ENCODE data around the gene ZNF512. TPM values are rescaled to one million over a fixed set of nuclear protein-coding genes. Genes with fewer than 3 reads are reported as not detected.

The ZNF512 gene
- polyA plus RNA-seq, 1 of the 3 experiments (the other 2 are of a cell fraction) = 22.3 TPM

DNA sequence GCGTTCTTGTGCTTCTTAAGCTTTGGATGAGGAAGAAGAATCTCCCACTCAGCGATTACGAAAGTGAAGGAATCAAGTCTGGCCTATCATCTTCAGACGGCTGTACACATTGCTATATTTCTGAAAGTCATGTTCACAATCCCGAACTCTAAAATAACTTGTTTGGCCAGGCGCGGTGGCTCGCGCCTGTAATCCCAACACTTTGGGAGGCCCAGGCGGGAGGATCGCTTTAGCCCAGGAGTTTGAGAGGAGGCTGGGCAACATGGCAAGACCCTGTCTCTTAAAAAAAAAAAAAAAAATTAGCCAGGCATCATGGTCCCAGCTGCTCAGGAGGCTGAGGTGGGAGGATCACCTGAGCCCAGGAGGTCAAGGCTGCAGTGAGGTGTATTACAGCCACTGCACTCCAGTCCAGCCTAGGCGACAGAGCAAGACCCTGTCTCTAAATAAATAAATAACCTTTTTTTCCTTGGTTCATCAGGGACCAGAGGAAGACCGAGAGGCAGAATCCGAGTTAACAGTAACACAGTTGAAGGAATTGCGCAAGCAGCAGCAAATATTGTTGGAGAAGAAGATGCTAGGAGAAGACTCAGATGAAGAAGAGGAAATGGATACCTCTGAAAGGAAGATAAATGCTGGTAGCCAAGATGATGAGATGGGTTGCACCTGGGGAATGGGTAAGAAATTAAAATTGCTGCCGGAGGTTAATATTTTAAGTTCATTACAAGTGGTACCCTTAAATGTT, 82.0 kb downstream of the ZNF512 start:
- WGBS (ENCODE audit: low lambda C conversion rate) = 80% methylated on average over 16 of the region's 16 CpGs
- no peak overlapping the region for H3K27ac ChIP-seq (ENCODE audit: low read depth in 2 of 2, low read length in 1 of 2)
- H3K9me2 ChIP-seq = no peaks in the 10 kb centered on the region
- H3K4me3 ChIP-seq (ENCODE audit: low read depth in 2 of 2, low read length in 1 of 2) = peak overlapping the region; percentile 91 to 99
- H3K4me2 ChIP-seq = peak overlapping the region; percentile 99
- H3K9me3 ChIP-seq = no peaks in the 10 kb centered on the region
- no peaks in the 10 kb centered on the region for H4K20me1 ChIP-seq (ENCODE audit: insufficient read depth)
- peaks cover 41 to 51% of the 10 kb centered on the region in 2 experiments for H3K36me3 ChIP-seq (replicated peaks in 1 of 2; ENCODE audit: control insufficient read depth in 1 of 2, insufficient read depth in 2 of 2, low read length in 1 of 2)
- no peaks in the 10 kb centered on the region for H3F3A ChIP-seq (replicated peaks; ENCODE audit: insufficient read depth)
- ChIA-PET CTCF (interaction anchor here (0.6 to 8.1 kb wide), 6 partner anchors 16 to 256 kb away, joined by 3 to 146 read pairs (median 4); no protein-coding TSS in a partner anchor), POLR2A (interaction anchor here (1.6 to 1.8 kb wide), 2 partner anchors 82 to 236 kb away, joined by 6 read pairs; partner anchors contain the start of genes NRBP1 and ZNF512)
- H3K27me3 ChIP-seq (ENCODE audit: insufficient read depth) = no peaks in the 10 kb centered on the region
- peak overlapping the region; percentile 93 for H2AFZ ChIP-seq (ENCODE audit: low read depth)
- H3K4me1 ChIP-seq (ENCODE audit: control insufficient read depth in 1 of 2, insufficient read depth in 2 of 2, low read depth in 1 of 2, low read length in 1 of 2) = peaks cover 16 to 24% of the 10 kb centered on the region in 2 experiments; a peak in 3 of 4 replicates
- TF ChIP-seq NRF1 (IDR thresholded peaks at IDR 0.05; ENCODE audit: low read depth, low read length) (no peak), SMC3 (IDR thresholded peaks at IDR 0.05; ENCODE audit: low read depth, low read length) (no peak)
- H3K79me2 ChIP-seq (ENCODE audit: insufficient read depth) = peaks cover 49% of the 10 kb centered on the region
- no peak for DNase-seq
- peak overlapping the region; percentile 85 for H3K9ac ChIP-seq

DNA sequence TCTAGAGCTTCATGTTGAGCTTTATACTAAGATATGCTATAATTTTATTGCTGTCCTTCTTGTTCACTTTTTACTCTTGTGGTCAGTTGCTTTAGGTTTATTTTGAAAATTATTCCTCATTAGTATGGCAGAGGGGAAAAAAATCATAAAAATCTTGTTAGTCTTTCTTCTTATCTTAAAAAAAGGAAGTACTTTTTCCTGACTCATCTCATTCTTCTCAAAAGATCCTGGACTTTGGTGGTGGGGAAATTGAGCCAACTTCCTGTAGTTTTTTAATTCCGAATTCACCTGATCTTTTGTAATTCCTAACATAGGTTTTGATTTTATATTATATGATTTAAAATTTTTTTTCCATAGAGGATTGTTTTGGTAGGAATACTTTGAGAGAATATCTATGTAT, 84.6 kb downstream of the ZNF512 start:
- WGBS (ENCODE audit: low lambda C conversion rate) = 81% methylated on average over 1 of the region's 1 CpG
- ChIA-PET POLR2A (no interaction called here), CTCF (interaction anchor here (8.1 kb wide), 1 partner anchor 15 kb away, joined by 146 read pairs; no protein-coding TSS in a partner anchor)
- peaks cover 34 to 43% of the 10 kb centered on the region in 2 experiments for H3K36me3 ChIP-seq (replicated peaks in 1 of 2; ENCODE audit: control insufficient read depth in 1 of 2, insufficient read depth in 2 of 2, low read length in 1 of 2)
- peaks cover 37% of the 10 kb centered on the region for H3K79me2 ChIP-seq (ENCODE audit: insufficient read depth)
- no peak for DNase-seq
- no peak overlapping the region for H3K4me3 ChIP-seq (ENCODE audit: low read depth in 2 of 2, low read length in 1 of 2)
- no peak overlapping the region for H3K9ac ChIP-seq
- H2AFZ ChIP-seq (ENCODE audit: low read depth) = no peak overlapping the region
- peaks cover 10 to 19% of the 10 kb centered on the region in 2 experiments; a peak in 3 of 4 replicates for H3K4me1 ChIP-seq (ENCODE audit: control insufficient read depth in 1 of 2, insufficient read depth in 2 of 2, low read depth in 1 of 2, low read length in 1 of 2)
- H3K27me3 ChIP-seq (ENCODE audit: insufficient read depth) = no peaks in the 10 kb centered on the region
- no peaks in the 10 kb centered on the region for H3K9me3 ChIP-seq
- no peaks in the 10 kb centered on the region for H4K20me1 ChIP-seq (ENCODE audit: insufficient read depth)
- no peak overlapping the region for H3K4me2 ChIP-seq
- H3K9me2 ChIP-seq = no peaks in the 10 kb centered on the region
- no peak overlapping the region for H3K27ac ChIP-seq (ENCODE audit: low read depth in 2 of 2, low read length in 1 of 2)
- no peaks in the 10 kb centered on the region for H3F3A ChIP-seq (replicated peaks; ENCODE audit: insufficient read depth)
- no peak for TF ChIP-seq MXI1 (IDR thresholded peaks at IDR 0.05; ENCODE audit: low read depth, low read length)
- TF ChIP-seq GATA2 (CRISPR knock-in tag; IDR thresholded peaks at IDR 0.05) = no peak
- no peak for TF ChIP-seq SMC3 (IDR thresholded peaks at IDR 0.05; ENCODE audit: low read depth, low read length)
- no peak for TF ChIP-seq MEF2A (IDR thresholded peaks at IDR 0.05; ENCODE audit: borderline replicate concordance, low read depth)
- TF ChIP-seq, protein P1, sequence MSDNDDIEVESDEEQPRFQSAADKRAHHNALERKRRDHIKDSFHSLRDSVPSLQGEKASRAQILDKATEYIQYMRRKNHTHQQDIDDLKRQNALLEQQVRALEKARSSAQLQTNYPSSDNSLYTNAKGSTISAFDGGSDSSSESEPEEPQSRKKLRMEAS (IDR thresholded peaks at IDR 0.05; ENCODE audit: low read depth) = no peak
- TF ChIP-seq JUND (IDR thresholded peaks at IDR 0.05) = no peak
- TF ChIP-seq, protein P2, sequence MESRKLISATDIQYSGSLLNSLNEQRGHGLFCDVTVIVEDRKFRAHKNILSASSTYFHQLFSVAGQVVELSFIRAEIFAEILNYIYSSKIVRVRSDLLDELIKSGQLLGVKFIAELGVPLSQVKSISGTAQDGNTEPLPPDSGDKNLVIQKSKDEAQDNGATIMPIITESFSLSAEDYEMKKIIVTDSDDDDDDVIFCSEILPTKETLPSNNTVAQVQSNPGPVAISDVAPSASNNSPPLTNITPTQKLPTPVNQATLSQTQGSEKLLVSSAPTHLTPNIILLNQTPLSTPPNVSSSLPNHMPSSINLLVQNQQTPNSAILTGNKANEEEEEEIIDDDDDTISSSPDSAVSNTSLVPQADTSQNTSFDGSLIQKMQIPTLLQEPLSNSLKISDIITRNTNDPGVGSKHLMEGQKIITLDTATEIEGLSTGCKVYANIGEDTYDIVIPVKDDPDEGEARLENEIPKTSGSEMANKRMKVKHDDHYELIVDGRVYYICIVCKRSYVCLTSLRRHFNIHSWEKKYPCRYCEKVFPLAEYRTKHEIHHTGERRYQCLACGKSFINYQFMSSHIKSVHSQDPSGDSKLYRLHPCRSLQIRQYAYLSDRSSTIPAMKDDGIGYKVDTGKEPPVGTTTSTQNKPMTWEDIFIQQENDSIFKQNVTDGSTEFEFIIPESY (IDR thresholded peaks at IDR 0.05; ENCODE audit: borderline replicate concordance, low read depth) = no peak
- no peak for TF ChIP-seq EZH2phosphoT487 (IDR thresholded peaks at IDR 0.05; ENCODE audit: borderline replicate concordance, low read depth)
- TF ChIP-seq RFX5 (IDR thresholded peaks at IDR 0.05; ENCODE audit: low read length) = no peak
- no peak for TF ChIP-seq RAD21 (IDR thresholded peaks at IDR 0.05; ENCODE audit: low read length)
